Coronary artery (tissue), 2 donors: ENCODE data around the gene WDR86.

Source experiments
- DNase-seq: peaks from one replicate; pipeline ENCODE4 v3.0.0-alpha.2; 2017; ENCODE audit warnings: low spot score
- H3K27ac ChIP-seq, 2 donors: fragments of 200-600 bp; sonication (generic); one replicate each; pipeline ENCODE4 v1.5.1; 2016 to 2019
- H3K4me3 ChIP-seq: fragments of 200-600 bp; sonication (generic); 2 replicates; pipeline ENCODE4 v1.5.1; 2016; ENCODE audit warnings: mild to moderate bottlenecking, moderate library complexity
- CTCF ChIP-seq: fragments of 200-600 bp; sonication (generic); IDR thresholded peaks from one replicate; pipeline ENCODE4 v1.5.1; 2019; ENCODE audit warnings: antibody characterized with exemption

WDR86 gene

GRCh38 chr7:151454305-151454704 is 44.5 kb upstream of the WDR86 start:
- no peak for DNase-seq
- TF ChIP-seq CTCF, result no peak
- Histone ChIP-seq H3K4me3 (no peak overlapping the region), H3K27ac (no peak overlapping the region)

- H3K4me3 ChIP-seq, result no peak overlapping the region
- peak; percentile 50 for DNase-seq
- no peak for TF ChIP-seq CTCF
- H3K27ac ChIP-seq, result no peak overlapping the region
These were observed 43.5 kb upstream of the WDR86 start for GRCh38 chr7:151453326-151453791.

GRCh38 chr7:151452680-151453325 is 43.0 kb upstream of the WDR86 start:
- no peak overlapping the region for H3K27ac ChIP-seq
- H3K4me3 ChIP-seq, result no peak overlapping the region
- peak; percentile 52 for DNase-seq
- no peak for TF ChIP-seq CTCF

GRCh38 chr7:151451626-151452571 is 42.1 kb upstream of the WDR86 start:
- H3K27ac ChIP-seq, result no peak overlapping the region
- DNase-seq, result no peak
- H3K4me3 ChIP-seq, result no peak overlapping the region
- no peak for TF ChIP-seq CTCF

GRCh38 chr7:151451156-151451555 is 41.3 kb upstream of the WDR86 start:
- Histone ChIP-seq H3K4me3 (no peak overlapping the region), H3K27ac (no peak overlapping the region)
- peak; percentile 68 for DNase-seq
- TF ChIP-seq CTCF, result no peak

- Histone ChIP-seq H3K27ac (no peak overlapping the region), H3K4me3 (no peak overlapping the region)
- peak; percentile 62 for DNase-seq
- TF ChIP-seq CTCF, result no peak
These were observed 40.2 kb upstream of the WDR86 start for GRCh38 chr7:151449990-151450389.
